Endodermal cell (in vitro differentiated cells): ENCODE data around the gene CLOCK. TPM values are rescaled to one million over a fixed set of nuclear protein-coding genes. Genes with fewer than 3 reads are reported as not detected.

Source experiments
- DNase-seq: peaks from one replicate; pipeline ENCODE4 v3.0.0-alpha.2; 2017
- H3K27ac ChIP-seq: 2 replicates; pipeline ENCODE4 v1.5.1; 2013; ENCODE audit warnings: mild to moderate bottlenecking, low read depth, low read length, moderate library complexity
- H3K27me3 ChIP-seq: 2 replicates; pipeline ENCODE4 v1.6.1; 2013; ENCODE audit warnings: mild to moderate bottlenecking, low read length, moderate library complexity; ENCODE audit not compliant: insufficient read depth, control insufficient read depth, poor library complexity, severe bottlenecking
- H3K36me3 ChIP-seq: 2 replicates; pipeline ENCODE4 v1.7.0; 2013; ENCODE audit warnings: mild to moderate bottlenecking, low read length, moderate library complexity; ENCODE audit not compliant: control insufficient read depth, insufficient read depth
- H3K4me1 ChIP-seq: one replicate; pipeline ENCODE4 v1.7.0; 2013; ENCODE audit warnings: low read length; ENCODE audit not compliant: control insufficient read depth, insufficient read depth
- H3K4me3 ChIP-seq: 2 replicates; pipeline ENCODE4 v1.5.1; 2013; ENCODE audit warnings: mild to moderate bottlenecking, low read length, moderate library complexity
- H3K9ac ChIP-seq: 2 replicates; pipeline ENCODE4 v1.6.1; 2013; ENCODE audit warnings: mild to moderate bottlenecking, low read length, moderate library complexity; ENCODE audit not compliant: poor library complexity, severe bottlenecking; ENCODE audit errors: extremely low read depth
- H3K9me3 ChIP-seq: 2 replicates; pipeline ENCODE4 v1.6.1; 2013; ENCODE audit warnings: mild to moderate bottlenecking, low read length, moderate library complexity; ENCODE audit not compliant: control insufficient read depth
- H3K27ac Mint-ChIP-seq: 2 replicates; pipeline ENCODE4 v1.8.0; 2020; ENCODE audit warnings: mixed read lengths
- H3K27me3 Mint-ChIP-seq: 2 replicates; pipeline ENCODE4 v1.8.0; 2021; ENCODE audit warnings: mild to moderate bottlenecking, mixed read lengths; ENCODE audit not compliant: insufficient read depth
- H3K36me3 Mint-ChIP-seq: 2 replicates; pipeline ENCODE4 v1.8.0; 2020; ENCODE audit warnings: low read depth, mixed read lengths
- H3K4me1 Mint-ChIP-seq: 2 replicates; pipeline ENCODE4 v1.8.0; 2020; ENCODE audit warnings: mixed read lengths
- H3K4me3 Mint-ChIP-seq: 2 replicates; pipeline ENCODE4 v1.8.0; 2020; ENCODE audit warnings: mild to moderate bottlenecking, moderate library complexity, mixed read lengths
- H3K9me3 Mint-ChIP-seq: 2 replicates; pipeline ENCODE4 v1.8.0; 2020; ENCODE audit warnings: mild to moderate bottlenecking, mixed read lengths
- WGBS, 2 experiments: methylation state at CpG; one replicate each; pipeline versions ENCODE4 v1.1.5 to v1.1.7; 2013; ENCODE audit warnings: missing lambda C conversion rate in 2 of 2, mixed read lengths in 1 of 2; ENCODE audit not compliant: insufficient coverage in 1 of 2, insufficient read length in 1 of 2; 5-methylcytosine and 5-hydroxymethylcytosine counted together
- total RNA-seq, 2 donors: library from RNA; stranded (reverse); fragmentation: NEBNext Ultra II Directional in 1 of 2; extraction: Animal tissue kit (Norgen Biotek cat#: 25700) in 1 of 2; gene quantifications; 2 replicates in 1 of 2; 3 replicates in 1 of 2; pipeline ENCODE4 v1.2.1, GENCODE V29; 2021
- TF ChIP-seq, protein P1 (sequence below): fragments of 200-600 bp; sonication (generic); conservative IDR thresholded peaks from 2 replicates; pipeline ENCODE4 v1.5.0; 2021; ENCODE audit warnings: antibody characterized with exemption, mild to moderate bottlenecking

CLOCK gene
- total RNA-seq, 2 donors from 2014 or later: 22.9 to 25.1 TPM

DNA sequence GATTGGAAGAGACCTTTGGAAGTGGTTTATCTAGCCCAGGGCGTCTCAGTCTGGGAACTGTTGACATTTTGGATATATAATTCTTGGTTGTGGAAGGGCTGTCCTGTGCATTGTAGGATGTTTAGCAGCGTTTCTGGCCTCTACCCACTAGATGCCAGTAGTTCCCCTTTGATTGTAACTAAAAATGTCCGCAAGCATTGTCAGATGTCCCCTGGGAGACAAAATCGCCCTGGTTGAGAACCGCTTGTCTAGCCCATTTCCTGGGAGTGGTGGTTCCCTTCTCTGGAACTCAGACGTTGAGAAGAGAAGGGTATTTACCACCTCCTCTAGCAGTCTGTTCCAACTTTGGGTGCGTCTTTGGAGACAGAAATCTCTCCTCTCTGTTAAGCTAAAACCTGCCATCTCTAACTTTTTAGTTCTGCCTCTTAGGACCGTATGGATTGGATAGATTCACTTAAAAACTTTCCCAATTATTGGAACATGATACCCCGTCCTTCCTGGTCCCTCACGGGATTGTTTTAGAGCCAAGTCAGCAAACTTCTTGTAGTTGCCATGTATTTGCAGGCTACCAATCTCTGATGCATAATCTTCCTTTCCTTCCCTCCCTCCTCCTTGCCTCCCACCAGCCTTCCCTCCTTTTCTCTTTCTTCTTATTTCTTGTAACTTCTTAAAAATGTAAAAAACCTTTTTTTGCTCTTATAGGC lies 137.1 kb downstream of the CLOCK start:
- Histone ChIP-seq H3K27ac (no peak overlapping the region), H3K36me3 (peaks cover 64% of the 10 kb centered on the region), H3K9me3 (peaks cover 4% of the 10 kb centered on the region), H3K27me3 (no peaks in the 10 kb centered on the region), H3K9ac (no peak overlapping the region), H3K4me1 (no peaks in the 10 kb centered on the region), H3K4me3 (no peak overlapping the region)
- H3K4me3 Mint-ChIP-seq: no peak overlapping the region
- DNase-seq: peak; percentile 66
- peaks cover 14% of the 10 kb centered on the region for H3K4me1 Mint-ChIP-seq
- H3K27me3 Mint-ChIP-seq: no peaks in the 10 kb centered on the region
- TF ChIP-seq, protein P1, sequence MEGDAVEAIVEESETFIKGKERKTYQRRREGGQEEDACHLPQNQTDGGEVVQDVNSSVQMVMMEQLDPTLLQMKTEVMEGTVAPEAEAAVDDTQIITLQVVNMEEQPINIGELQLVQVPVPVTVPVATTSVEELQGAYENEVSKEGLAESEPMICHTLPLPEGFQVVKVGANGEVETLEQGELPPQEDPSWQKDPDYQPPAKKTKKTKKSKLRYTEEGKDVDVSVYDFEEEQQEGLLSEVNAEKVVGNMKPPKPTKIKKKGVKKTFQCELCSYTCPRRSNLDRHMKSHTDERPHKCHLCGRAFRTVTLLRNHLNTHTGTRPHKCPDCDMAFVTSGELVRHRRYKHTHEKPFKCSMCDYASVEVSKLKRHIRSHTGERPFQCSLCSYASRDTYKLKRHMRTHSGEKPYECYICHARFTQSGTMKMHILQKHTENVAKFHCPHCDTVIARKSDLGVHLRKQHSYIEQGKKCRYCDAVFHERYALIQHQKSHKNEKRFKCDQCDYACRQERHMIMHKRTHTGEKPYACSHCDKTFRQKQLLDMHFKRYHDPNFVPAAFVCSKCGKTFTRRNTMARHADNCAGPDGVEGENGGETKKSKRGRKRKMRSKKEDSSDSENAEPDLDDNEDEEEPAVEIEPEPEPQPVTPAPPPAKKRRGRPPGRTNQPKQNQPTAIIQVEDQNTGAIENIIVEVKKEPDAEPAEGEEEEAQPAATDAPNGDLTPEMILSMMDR: peak; percentile 64
- peaks cover 39% of the 10 kb centered on the region for H3K36me3 Mint-ChIP-seq
- H3K27ac Mint-ChIP-seq: peak overlapping the region; percentile 73
- 84 to 87% methylated on average over 9 to 10 of the region's 10 CpGs for WGBS, 2 experiments
- no peaks in the 10 kb centered on the region for H3K9me3 Mint-ChIP-seq

DNA sequence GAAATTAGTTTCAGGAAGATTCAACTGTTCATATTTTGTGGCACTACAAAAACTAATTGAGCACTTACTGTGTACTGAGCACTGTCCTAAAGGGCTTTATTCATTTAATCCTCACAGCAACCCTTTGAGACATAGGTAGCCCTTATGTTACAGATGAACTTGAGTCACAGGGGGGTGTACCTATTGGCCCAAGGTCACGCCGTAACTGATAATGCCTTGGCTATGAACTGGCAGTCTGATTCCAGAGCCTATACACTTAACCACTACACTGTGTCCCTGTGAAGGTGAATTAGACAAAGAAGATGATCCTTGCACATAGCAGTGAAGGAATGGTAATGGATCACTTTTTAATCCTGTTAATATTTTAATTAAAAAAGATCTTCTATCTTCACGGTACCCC lies 138.9 kb downstream of the CLOCK start:
- Mint-ChIP-seq H3K27ac (no peak overlapping the region), H3K27me3 (no peaks in the 10 kb centered on the region), H3K4me3 (no peak overlapping the region), H3K36me3 (peaks cover 49% of the 10 kb centered on the region), H3K9me3 (peaks cover 3% of the 10 kb centered on the region), H3K4me1 (peaks cover 14% of the 10 kb centered on the region)
- H3K27ac ChIP-seq: no peak overlapping the region
- 98% methylated on average over 3 of the region's 3 CpGs; no CpG with 5 or more reads in 1 of the 2 experiments for WGBS, 2 experiments
- no peaks in the 10 kb centered on the region for H3K4me1 ChIP-seq
- H3K27me3 ChIP-seq: no peaks in the 10 kb centered on the region
- H3K36me3 ChIP-seq: peaks cover 72% of the 10 kb centered on the region
- no peak overlapping the region for H3K9ac ChIP-seq
- TF ChIP-seq, protein P1: no peak
- no peak for DNase-seq
- H3K4me3 ChIP-seq: no peak overlapping the region
- peaks cover 8% of the 10 kb centered on the region for H3K9me3 ChIP-seq

DNA sequence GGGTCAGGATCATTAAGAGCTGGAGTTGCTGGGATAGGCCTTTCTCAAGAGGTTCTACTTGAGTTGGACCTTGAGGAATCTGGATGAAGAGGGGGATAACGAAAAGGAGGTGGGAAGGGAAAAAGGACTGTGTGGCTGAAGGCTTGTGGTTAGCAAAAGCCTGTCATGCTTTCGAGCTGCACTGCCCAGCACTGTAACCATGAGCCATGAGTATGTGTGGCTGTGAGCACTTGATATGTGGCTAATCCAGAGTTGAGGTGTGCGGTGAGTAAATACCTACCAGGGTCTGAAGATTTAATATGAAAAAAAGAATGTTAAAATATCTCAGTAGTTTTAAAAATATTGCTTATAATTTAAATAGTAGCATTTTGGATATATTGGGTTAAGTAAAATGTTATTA lies 139.6 kb downstream of the CLOCK start:
- TF ChIP-seq, protein P1: no peak
- H3K4me3 ChIP-seq: no peak overlapping the region
- Mint-ChIP-seq H3K4me1 (peaks cover 14% of the 10 kb centered on the region), H3K36me3 (peaks cover 49% of the 10 kb centered on the region), H3K4me3 (no peak overlapping the region), H3K27me3 (no peaks in the 10 kb centered on the region), H3K27ac (no peak overlapping the region), H3K9me3 (peaks cover 3% of the 10 kb centered on the region)
- H3K4me1 ChIP-seq: no peaks in the 10 kb centered on the region
- 96% methylated on average over 3 of the region's 3 CpGs; no CpG with 5 or more reads in 1 of the 2 experiments for WGBS, 2 experiments
- DNase-seq: no peak
- no peaks in the 10 kb centered on the region for H3K27me3 ChIP-seq
- H3K27ac ChIP-seq: no peak overlapping the region
- H3K9me3 ChIP-seq: peaks cover 8% of the 10 kb centered on the region
- peaks cover 67% of the 10 kb centered on the region for H3K36me3 ChIP-seq
- no peak overlapping the region for H3K9ac ChIP-seq
